PC-9 (cell line): ENCODE data around the gene TMEM176A. TPM values are rescaled to one million over a fixed set of nuclear protein-coding genes. Genes with fewer than 3 reads are reported as not detected.

Source experiments
- BruUV-seq: library from RNA; stranded (reverse); fragments of 400-500 nt; replicated peaks from 2 replicates; lab custom pipeline; 2021; lab: Mats Ljungman, UMichigan
- CTCF ChIA-PET: fragments of 300-600 bp; sonication (Branson Sonifier 250); formaldehyde crosslinking; loops from one replicate; lab custom pipeline; 2022; ENCODE audit warnings: antibody characterized with exemption; lab: Charles Lee
- POLR2A ChIA-PET: fragments of 300-600 bp; sonication (Branson Sonifier 250); formaldehyde crosslinking; loops from one replicate; lab custom pipeline; 2022; ENCODE audit warnings: antibody characterized with exemption; ENCODE audit not compliant: unreplicated experiment; lab: Charles Lee
- DNase-seq, 2 experiments: peaks; one replicate each; pipeline versions ENCODE4 v3.0.0 to v3.0.0-alpha.2; 2015 to 2022; ENCODE audit warnings: mixed read lengths in 1 of 2
- H2AFZ ChIP-seq: fragments of 200-600 bp; sonication (generic); 2 replicates; pipeline ENCODE4 v1.8.1; 2017; ENCODE audit warnings: antibody characterized with exemption
- H3F3A ChIP-seq: fragments of 200-600 bp; sonication (generic); 2 replicates; pipeline ENCODE4 v1.8.1; 2017; ENCODE audit warnings: antibody characterized with exemption, mild to moderate bottlenecking, low read depth; ENCODE audit not compliant: insufficient read depth
- H3K27ac ChIP-seq: fragments of 200-600 bp; sonication (generic); 2 replicates; pipeline ENCODE4 v1.6.1; 2016; ENCODE audit warnings: mixed run types
- H3K27me3 ChIP-seq: fragments of 200-600 bp; sonication (generic); 2 replicates; pipeline ENCODE4 v1.6.1; 2016; ENCODE audit warnings: low read depth, mixed run types; ENCODE audit not compliant: insufficient read depth
- H3K36me3 ChIP-seq: fragments of 200-600 bp; sonication (generic); 2 replicates; pipeline ENCODE4 v1.6.1; 2016; ENCODE audit warnings: low read depth, mixed run types
- H3K4me1 ChIP-seq: fragments of 200-600 bp; sonication (generic); replicated peaks from 2 replicates; pipeline ENCODE4 v1.6.1; 2016; ENCODE audit warnings: mixed run types; ENCODE audit not compliant: insufficient read depth
- H3K4me2 ChIP-seq: fragments of 200-600 bp; sonication (generic); 2 replicates; pipeline ENCODE4 v1.6.1; 2017; ENCODE audit warnings: mixed run types
- H3K4me3 ChIP-seq: fragments of 200-600 bp; sonication (generic); 2 replicates; pipeline ENCODE4 v1.6.1; 2016; ENCODE audit warnings: mixed run types
- H3K79me2 ChIP-seq: fragments of 200-600 bp; sonication (generic); 2 replicates; pipeline ENCODE4 v1.6.1; 2017; ENCODE audit warnings: low read depth, mixed run types
- H3K9me2 ChIP-seq: fragments of 200-600 bp; sonication (generic); 2 replicates; pipeline ENCODE4 v1.8.1; 2017; ENCODE audit warnings: mild to moderate bottlenecking; ENCODE audit not compliant: insufficient read depth
- H3K9me3 ChIP-seq: fragments of 200-600 bp; sonication (generic); 2 replicates; pipeline ENCODE4 v1.8.1; 2016; ENCODE audit warnings: low read depth; ENCODE audit not compliant: insufficient read depth
- H4K20me1 ChIP-seq: fragments of 200-600 bp; sonication (generic); 2 replicates; pipeline ENCODE4 v1.8.1; 2017; ENCODE audit not compliant: insufficient read depth
- EZH2 ChIP-seq: fragments of 200-600 bp; sonication (generic); IDR thresholded peaks from 2 replicates; pipeline ENCODE4 v1.8.0; 2017; ENCODE audit warnings: antibody characterized with exemption, low read depth
- intact Hi-C: fragments of 100-400 bp; cut with micrococcal nuclease; formaldehyde crosslinking; loops from one replicate; pipeline ENCODE4 v1.10.0; 2022; ENCODE audit not compliant: unreplicated experiment
- total RNA-seq: library from RNA; stranded (reverse); gene quantifications from 2 replicates; pipeline ENCODE4 v1.2.3, GENCODE V29; 2021
- TF ChIP-seq, protein P1 (sequence below): fragments of 200-600 bp; sonication (generic); conservative IDR thresholded peaks from 2 replicates; pipeline ENCODE4 v1.6.1; 2017; ENCODE audit warnings: mixed run types, antibody characterized with exemption, mild to moderate bottlenecking, moderate library complexity

The TMEM176A gene
- total RNA-seq, 1 experiment from 2014 or later: not detected

DNA sequence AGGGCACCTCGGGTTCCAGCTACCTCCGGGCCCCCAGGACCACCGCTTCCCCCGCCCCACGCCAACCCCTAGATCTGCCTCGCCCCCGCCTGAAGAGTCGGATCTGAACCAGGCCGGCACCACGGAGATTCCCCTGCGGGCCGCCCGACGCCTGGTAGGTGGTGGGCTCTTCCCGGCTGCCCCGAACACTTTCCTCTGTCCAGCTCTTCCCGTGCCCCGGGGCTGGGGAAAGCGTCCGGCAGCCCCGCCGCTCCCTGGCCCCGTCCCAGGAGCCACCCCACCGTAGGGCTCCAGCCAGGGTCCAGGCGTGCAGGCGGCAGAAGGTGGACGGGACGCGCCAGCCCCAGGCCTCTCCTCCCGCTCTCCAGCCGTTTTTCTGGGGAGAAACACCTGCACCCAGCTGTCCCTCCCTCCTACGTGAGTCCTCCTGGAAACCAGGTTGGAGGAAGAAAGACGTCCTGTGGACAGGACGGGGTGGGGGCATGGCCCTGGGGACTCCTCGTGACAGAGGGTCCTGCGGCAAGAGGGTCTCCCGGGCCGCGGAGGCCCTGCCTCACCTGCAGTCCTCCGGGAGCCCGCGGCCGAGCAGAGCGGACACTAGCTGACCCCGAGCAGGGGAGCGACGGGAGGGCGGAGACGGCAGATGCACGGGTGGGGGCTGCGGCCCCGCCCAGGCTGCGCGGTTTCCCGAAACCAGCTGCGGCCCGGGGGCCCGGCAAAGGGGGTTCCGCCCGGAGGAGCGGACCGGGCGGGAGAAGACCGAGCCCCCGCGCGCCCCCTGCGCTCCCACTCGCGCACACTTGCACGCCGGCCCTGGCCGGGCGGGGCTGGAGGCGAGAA, 608 bp upstream of the TMEM176A start, which contains the start of gene TMEM176B:
Gene TMEM176B, minus strand, starts transcription at position 624 of the 840 bp plus-strand sequence. CDS start 3,795 bp downstream, outside the sequence.
- Histone ChIP-seq H3K4me3 (no peak within 1 kb of the TSS), H2AFZ (no peak within 1 kb of the TSS), H3K9me2 (no peaks in the 10 kb centered on the region), H4K20me1 (no peaks in the 10 kb centered on the region), H3K36me3 (no peaks in the 10 kb centered on the region), H3K4me2 (no peak within 1 kb of the TSS), H3K79me2 (no peaks in the 10 kb centered on the region), H3K9me3 (no peaks in the 10 kb centered on the region), H3K4me1 (no peaks in the 10 kb centered on the region), H3F3A (no peaks in the 10 kb centered on the region), H3K27me3 (peaks cover 94% of the 10 kb centered on the region), H3K27ac (no peak within 1 kb of the TSS)
- no TSS peak for BruUV-seq
- no peak for DNase-seq
- TF ChIP-seq EZH2: no peak
- TF ChIP-seq, protein P1, sequence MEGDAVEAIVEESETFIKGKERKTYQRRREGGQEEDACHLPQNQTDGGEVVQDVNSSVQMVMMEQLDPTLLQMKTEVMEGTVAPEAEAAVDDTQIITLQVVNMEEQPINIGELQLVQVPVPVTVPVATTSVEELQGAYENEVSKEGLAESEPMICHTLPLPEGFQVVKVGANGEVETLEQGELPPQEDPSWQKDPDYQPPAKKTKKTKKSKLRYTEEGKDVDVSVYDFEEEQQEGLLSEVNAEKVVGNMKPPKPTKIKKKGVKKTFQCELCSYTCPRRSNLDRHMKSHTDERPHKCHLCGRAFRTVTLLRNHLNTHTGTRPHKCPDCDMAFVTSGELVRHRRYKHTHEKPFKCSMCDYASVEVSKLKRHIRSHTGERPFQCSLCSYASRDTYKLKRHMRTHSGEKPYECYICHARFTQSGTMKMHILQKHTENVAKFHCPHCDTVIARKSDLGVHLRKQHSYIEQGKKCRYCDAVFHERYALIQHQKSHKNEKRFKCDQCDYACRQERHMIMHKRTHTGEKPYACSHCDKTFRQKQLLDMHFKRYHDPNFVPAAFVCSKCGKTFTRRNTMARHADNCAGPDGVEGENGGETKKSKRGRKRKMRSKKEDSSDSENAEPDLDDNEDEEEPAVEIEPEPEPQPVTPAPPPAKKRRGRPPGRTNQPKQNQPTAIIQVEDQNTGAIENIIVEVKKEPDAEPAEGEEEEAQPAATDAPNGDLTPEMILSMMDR: no peak
- intact Hi-C loops: no loop called here
- ChIA-PET POLR2A (interaction anchor here (0.7 kb wide), 1 partner anchor 307 kb away, joined by 3 read pairs; no protein-coding TSS in a partner anchor), CTCF (no interaction called here)

GRCh38 chr7:150801242-150801945, 825 bp downstream of the TMEM176A start:
- no peaks in the 10 kb centered on the region for H3K9me2 ChIP-seq
- BruUV-seq: no TSS peak
- ChIA-PET POLR2A (no interaction called here), CTCF (no interaction called here)
- H2AFZ ChIP-seq: no peak overlapping the region
- intact Hi-C loops: no loop called here
- no peaks in the 10 kb centered on the region for H4K20me1 ChIP-seq
- H3K4me2 ChIP-seq: no peak overlapping the region
- TF ChIP-seq, protein P1: no peak
- no peak for TF ChIP-seq EZH2
- H3K27me3 ChIP-seq: peaks cover 91% of the 10 kb centered on the region
- no peaks in the 10 kb centered on the region for H3F3A ChIP-seq
- H3K4me3 ChIP-seq: no peak overlapping the region
- no peak for DNase-seq
- H3K79me2 ChIP-seq: no peaks in the 10 kb centered on the region
- H3K9me3 ChIP-seq: no peaks in the 10 kb centered on the region
- no peaks in the 10 kb centered on the region for H3K36me3 ChIP-seq
- no peak overlapping the region for H3K27ac ChIP-seq
- no peaks in the 10 kb centered on the region for H3K4me1 ChIP-seq

- no TSS peak for BruUV-seq
- ChIA-PET CTCF (no interaction called here), POLR2A (no interaction called here)
- no peak for DNase-seq
- TF ChIP-seq EZH2: no peak
- TF ChIP-seq, protein P1: no peak
- intact Hi-C loops: no loop called here
- H4K20me1 ChIP-seq: no peaks in the 10 kb centered on the region
- no peaks in the 10 kb centered on the region for H3F3A ChIP-seq
- no peaks in the 10 kb centered on the region for H3K4me1 ChIP-seq
- no peak overlapping the region for H2AFZ ChIP-seq
- no peaks in the 10 kb centered on the region for H3K79me2 ChIP-seq
- H3K36me3 ChIP-seq: no peaks in the 10 kb centered on the region
- H3K27ac ChIP-seq: no peak overlapping the region
- no peak overlapping the region for H3K4me2 ChIP-seq
- no peaks in the 10 kb centered on the region for H3K9me3 ChIP-seq
- H3K4me3 ChIP-seq: no peak overlapping the region
- no peaks in the 10 kb centered on the region for H3K9me2 ChIP-seq
- peaks cover 90% of the 10 kb centered on the region for H3K27me3 ChIP-seq
These were observed 1.6 kb downstream of the TMEM176A start for GRCh38 chr7:150801946-150802771.
